WTC11 (cell line): Measurements from ENCODE around the gene RWDD4. TPM values are rescaled to one million over a fixed set of nuclear protein-coding genes. Genes with fewer than 3 reads are reported as not detected.

Experiments
- ATAC-seq: fragments of 200-7000 bp; cut with Tn5 transposase; 2 replicates; pipeline ENCODE4 v1.10.0; 2021; ENCODE audit warnings: mild to moderate bottlenecking, moderate library complexity
- CTCF ChIA-PET: fragments of 300-600 bp; sonication (Branson Sonifier 250); formaldehyde crosslinking; loops from one replicate; lab custom pipeline; 2021; ENCODE audit warnings: antibody characterized with exemption; lab: Charles Lee
- POLR2A ChIA-PET: fragments of 350-600 bp; sonication (Branson Sonifier 250); formaldehyde crosslinking; loops from one replicate; lab custom pipeline; 2021; ENCODE audit warnings: antibody characterized with exemption; lab: Charles Lee
- DNase-seq: peaks from one replicate; pipeline ENCODE4 v3.0.0; 2021; ENCODE audit warnings: low spot score
- H3K27ac Mint-ChIP-seq: 2 replicates; pipeline ENCODE4 v1.8.0; 2021; ENCODE audit warnings: mixed read lengths
- H3K27me3 Mint-ChIP-seq: 2 replicates; pipeline ENCODE4 v1.8.0; 2021; ENCODE audit warnings: low read depth, mild to moderate bottlenecking, moderate library complexity, mixed read lengths
- H3K36me3 Mint-ChIP-seq: 2 replicates; pipeline ENCODE4 v1.8.0; 2021; ENCODE audit warnings: mixed read lengths
- H3K4me1 Mint-ChIP-seq: 2 replicates; pipeline ENCODE4 v1.8.0; 2022; ENCODE audit warnings: mixed read lengths
- H3K4me3 Mint-ChIP-seq: 2 replicates; pipeline ENCODE4 v1.8.0; 2021; ENCODE audit warnings: mild to moderate bottlenecking, moderate library complexity, mixed read lengths
- H3K9me3 Mint-ChIP-seq: 2 replicates; pipeline ENCODE4 v1.8.0; 2021; ENCODE audit warnings: mixed read lengths
- EMX1 ChIP-seq: fragments of 250-450 bp; sonication (Bioruptor Pico); IDR thresholded peaks from 2 replicates; pipeline ENCODE4 v1.8.0; 2021; ENCODE audit warnings: mild to moderate bottlenecking
- ESRRA ChIP-seq: sonication (generic); formaldehyde crosslinking; IDR thresholded peaks from 2 replicates; pipeline ENCODE4 v1.8.1; 2022; ENCODE audit warnings: mild to moderate bottlenecking, missing genetic modification reagents, borderline replicate concordance
- ETV6 ChIP-seq: sonication (generic); formaldehyde crosslinking; IDR thresholded peaks from 2 replicates; pipeline ENCODE4 v1.8.1; 2022; ENCODE audit warnings: mild to moderate bottlenecking, missing genetic modification reagents
- FOXP1 ChIP-seq: sonication (generic); formaldehyde crosslinking; IDR thresholded peaks from 2 replicates; pipeline ENCODE4 v1.8.0; 2022; ENCODE audit warnings: missing genetic modification reagents, mild to moderate bottlenecking, moderate library complexity, borderline replicate concordance
- PRRX2 ChIP-seq: fragments of 250-450 bp; sonication (Bioruptor Pico); IDR thresholded peaks from 2 replicates; pipeline ENCODE4 v1.8.0; 2021; ENCODE audit warnings: mild to moderate bottlenecking
- TEAD1 ChIP-seq: sonication (generic); formaldehyde crosslinking; IDR thresholded peaks from 2 replicates; pipeline ENCODE4 v1.8.0; 2022; ENCODE audit warnings: mild to moderate bottlenecking, missing genetic modification reagents
- TEAD4 ChIP-seq: sonication (generic); formaldehyde crosslinking; IDR thresholded peaks from 2 replicates; pipeline ENCODE4 v1.8.0; 2022; ENCODE audit warnings: mild to moderate bottlenecking, missing genetic modification reagents
- ZNF138 ChIP-seq: sonication (generic); formaldehyde crosslinking; conservative IDR thresholded peaks from 2 replicates; pipeline ENCODE4 v1.8.1; 2022; ENCODE audit warnings: mild to moderate bottlenecking, moderate library complexity, missing genetic modification reagents
- ZNF219 ChIP-seq: sonication (generic); formaldehyde crosslinking; IDR thresholded peaks from 2 replicates; pipeline ENCODE4 v1.8.0; 2023; ENCODE audit warnings: missing genetic modification reagents, mild to moderate bottlenecking, borderline replicate concordance
- ZNF232 ChIP-seq: sonication (generic); formaldehyde crosslinking; IDR thresholded peaks from 2 replicates; pipeline ENCODE4 v1.8.0; 2022; ENCODE audit warnings: mild to moderate bottlenecking, missing genetic modification reagents
- ZNF396 ChIP-seq: fragments of 250-450 bp; sonication (Bioruptor Pico); IDR thresholded peaks from 2 replicates; pipeline ENCODE4 v1.8.0; 2021; ENCODE audit warnings: mild to moderate bottlenecking, moderate library complexity, borderline replicate concordance
- total RNA-seq: library from RNA; stranded (reverse); gene quantifications from 3 replicates; pipeline ENCODE4 v1.2.3, GENCODE V29; 2021
- TF ChIP-seq, protein P1 (sequence below): sonication (generic); formaldehyde crosslinking; IDR thresholded peaks from 2 replicates; pipeline ENCODE4 v1.8.1; 2023; ENCODE audit warnings: mild to moderate bottlenecking, missing genetic modification reagents
- TF ChIP-seq, protein P2 (sequence below): sonication (generic); formaldehyde crosslinking; IDR thresholded peaks from 2 replicates; pipeline ENCODE4 v1.8.0; 2022; ENCODE audit warnings: missing genetic modification reagents
- TF ChIP-seq, protein P3 (sequence below): fragments of 250-450 bp; sonication (Bioruptor Pico); IDR thresholded peaks from 2 replicates; pipeline ENCODE4 v1.8.0; 2021; ENCODE audit warnings: mild to moderate bottlenecking
- TF ChIP-seq, protein P4 (sequence below): sonication (generic); formaldehyde crosslinking; conservative IDR thresholded peaks from 2 replicates; pipeline ENCODE4 v1.8.1; 2023; ENCODE audit warnings: mild to moderate bottlenecking, low read depth, missing genetic modification reagents, moderate library complexity
- TF ChIP-seq, protein P5 (sequence below): sonication (generic); formaldehyde crosslinking; IDR thresholded peaks from 2 replicates; pipeline ENCODE4 v1.8.0; 2023; ENCODE audit warnings: missing genetic modification reagents, mild to moderate bottlenecking, borderline replicate concordance
- TF ChIP-seq, protein P6 (sequence below): sonication (generic); formaldehyde crosslinking; IDR thresholded peaks from 2 replicates; pipeline ENCODE4 v1.8.0; 2022; ENCODE audit warnings: mild to moderate bottlenecking, missing genetic modification reagents
- TF ChIP-seq, protein P7 (sequence below): sonication (generic); formaldehyde crosslinking; IDR thresholded peaks from 2 replicates; pipeline ENCODE4 v1.8.1; 2023; ENCODE audit warnings: mild to moderate bottlenecking, missing genetic modification reagents, moderate library complexity
- TF ChIP-seq, protein P8 (sequence below): sonication (generic); formaldehyde crosslinking; IDR thresholded peaks from 2 replicates; pipeline ENCODE4 v1.8.0; 2022; ENCODE audit warnings: mild to moderate bottlenecking, missing genetic modification reagents
- TF ChIP-seq, protein P9 (sequence below): sonication (generic); formaldehyde crosslinking; IDR thresholded peaks from 2 replicates; pipeline ENCODE4 v1.8.1; 2022; ENCODE audit warnings: low read depth, mild to moderate bottlenecking, moderate library complexity, missing genetic modification reagents, borderline replicate concordance

The RWDD4 gene
- total RNA-seq, 1 experiment from 2014 or later, result 17.8 TPM

DNA sequence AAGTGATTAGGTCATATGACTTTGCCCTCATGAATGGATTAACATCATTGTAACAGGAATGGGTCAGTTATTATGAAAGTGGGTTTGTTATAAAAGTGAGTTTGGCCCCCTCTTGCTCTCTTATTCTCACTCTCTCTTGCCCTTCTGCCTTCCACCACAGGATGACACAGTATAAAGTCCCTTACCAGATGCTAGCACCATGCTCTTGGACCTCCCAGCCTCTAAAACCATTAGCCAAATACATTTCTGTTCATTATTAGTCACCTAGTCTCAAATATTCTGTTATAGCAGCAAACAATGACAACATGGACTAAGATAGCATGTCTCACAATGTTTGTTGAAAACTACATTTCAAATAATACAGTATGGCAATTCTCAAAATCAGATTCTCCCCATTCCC lies 59.7 kb downstream of the RWDD4 start (continued):
- TF ChIP-seq, protein P1, sequence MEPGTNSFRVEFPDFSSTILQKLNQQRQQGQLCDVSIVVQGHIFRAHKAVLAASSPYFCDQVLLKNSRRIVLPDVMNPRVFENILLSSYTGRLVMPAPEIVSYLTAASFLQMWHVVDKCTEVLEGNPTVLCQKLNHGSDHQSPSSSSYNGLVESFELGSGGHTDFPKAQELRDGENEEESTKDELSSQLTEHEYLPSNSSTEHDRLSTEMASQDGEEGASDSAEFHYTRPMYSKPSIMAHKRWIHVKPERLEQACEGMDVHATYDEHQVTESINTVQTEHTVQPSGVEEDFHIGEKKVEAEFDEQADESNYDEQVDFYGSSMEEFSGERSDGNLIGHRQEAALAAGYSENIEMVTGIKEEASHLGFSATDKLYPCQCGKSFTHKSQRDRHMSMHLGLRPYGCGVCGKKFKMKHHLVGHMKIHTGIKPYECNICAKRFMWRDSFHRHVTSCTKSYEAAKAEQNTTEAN (CRISPR knock-in tag), result no peak
- TF ChIP-seq ZNF396, result no peak
- no peak for TF ChIP-seq ESRRA (CRISPR knock-in tag)
- TF ChIP-seq ETV6 (CRISPR knock-in tag), result no peak
- TF ChIP-seq ZNF138 (CRISPR knock-in tag), result no peak
- TF ChIP-seq, protein P2, sequence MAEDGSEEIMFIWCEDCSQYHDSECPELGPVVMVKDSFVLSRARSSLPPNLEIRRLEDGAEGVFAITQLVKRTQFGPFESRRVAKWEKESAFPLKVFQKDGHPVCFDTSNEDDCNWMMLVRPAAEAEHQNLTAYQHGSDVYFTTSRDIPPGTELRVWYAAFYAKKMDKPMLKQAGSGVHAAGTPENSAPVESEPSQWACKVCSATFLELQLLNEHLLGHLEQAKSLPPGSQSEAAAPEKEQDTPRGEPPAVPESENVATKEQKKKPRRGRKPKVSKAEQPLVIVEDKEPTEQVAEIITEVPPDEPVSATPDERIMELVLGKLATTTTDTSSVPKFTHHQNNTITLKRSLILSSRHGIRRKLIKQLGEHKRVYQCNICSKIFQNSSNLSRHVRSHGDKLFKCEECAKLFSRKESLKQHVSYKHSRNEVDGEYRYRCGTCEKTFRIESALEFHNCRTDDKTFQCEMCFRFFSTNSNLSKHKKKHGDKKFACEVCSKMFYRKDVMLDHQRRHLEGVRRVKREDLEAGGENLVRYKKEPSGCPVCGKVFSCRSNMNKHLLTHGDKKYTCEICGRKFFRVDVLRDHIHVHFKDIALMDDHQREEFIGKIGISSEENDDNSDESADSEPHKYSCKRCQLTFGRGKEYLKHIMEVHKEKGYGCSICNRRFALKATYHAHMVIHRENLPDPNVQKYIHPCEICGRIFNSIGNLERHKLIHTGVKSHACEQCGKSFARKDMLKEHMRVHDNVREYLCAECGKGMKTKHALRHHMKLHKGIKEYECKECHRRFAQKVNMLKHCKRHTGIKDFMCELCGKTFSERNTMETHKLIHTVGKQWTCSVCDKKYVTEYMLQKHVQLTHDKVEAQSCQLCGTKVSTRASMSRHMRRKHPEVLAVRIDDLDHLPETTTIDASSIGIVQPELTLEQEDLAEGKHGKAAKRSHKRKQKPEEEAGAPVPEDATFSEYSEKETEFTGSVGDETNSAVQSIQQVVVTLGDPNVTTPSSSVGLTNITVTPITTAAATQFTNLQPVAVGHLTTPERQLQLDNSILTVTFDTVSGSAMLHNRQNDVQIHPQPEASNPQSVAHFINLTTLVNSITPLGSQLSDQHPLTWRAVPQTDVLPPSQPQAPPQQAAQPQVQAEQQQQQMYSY (CRISPR knock-in tag), result no peak
- no peak for TF ChIP-seq TEAD4
- TF ChIP-seq, protein P3, sequence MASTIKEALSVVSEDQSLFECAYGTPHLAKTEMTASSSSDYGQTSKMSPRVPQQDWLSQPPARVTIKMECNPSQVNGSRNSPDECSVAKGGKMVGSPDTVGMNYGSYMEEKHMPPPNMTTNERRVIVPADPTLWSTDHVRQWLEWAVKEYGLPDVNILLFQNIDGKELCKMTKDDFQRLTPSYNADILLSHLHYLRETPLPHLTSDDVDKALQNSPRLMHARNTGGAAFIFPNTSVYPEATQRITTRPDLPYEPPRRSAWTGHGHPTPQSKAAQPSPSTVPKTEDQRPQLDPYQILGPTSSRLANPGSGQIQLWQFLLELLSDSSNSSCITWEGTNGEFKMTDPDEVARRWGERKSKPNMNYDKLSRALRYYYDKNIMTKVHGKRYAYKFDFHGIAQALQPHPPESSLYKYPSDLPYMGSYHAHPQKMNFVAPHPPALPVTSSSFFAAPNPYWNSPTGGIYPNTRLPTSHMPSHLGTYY, result no peak
- TF ChIP-seq, protein P4, sequence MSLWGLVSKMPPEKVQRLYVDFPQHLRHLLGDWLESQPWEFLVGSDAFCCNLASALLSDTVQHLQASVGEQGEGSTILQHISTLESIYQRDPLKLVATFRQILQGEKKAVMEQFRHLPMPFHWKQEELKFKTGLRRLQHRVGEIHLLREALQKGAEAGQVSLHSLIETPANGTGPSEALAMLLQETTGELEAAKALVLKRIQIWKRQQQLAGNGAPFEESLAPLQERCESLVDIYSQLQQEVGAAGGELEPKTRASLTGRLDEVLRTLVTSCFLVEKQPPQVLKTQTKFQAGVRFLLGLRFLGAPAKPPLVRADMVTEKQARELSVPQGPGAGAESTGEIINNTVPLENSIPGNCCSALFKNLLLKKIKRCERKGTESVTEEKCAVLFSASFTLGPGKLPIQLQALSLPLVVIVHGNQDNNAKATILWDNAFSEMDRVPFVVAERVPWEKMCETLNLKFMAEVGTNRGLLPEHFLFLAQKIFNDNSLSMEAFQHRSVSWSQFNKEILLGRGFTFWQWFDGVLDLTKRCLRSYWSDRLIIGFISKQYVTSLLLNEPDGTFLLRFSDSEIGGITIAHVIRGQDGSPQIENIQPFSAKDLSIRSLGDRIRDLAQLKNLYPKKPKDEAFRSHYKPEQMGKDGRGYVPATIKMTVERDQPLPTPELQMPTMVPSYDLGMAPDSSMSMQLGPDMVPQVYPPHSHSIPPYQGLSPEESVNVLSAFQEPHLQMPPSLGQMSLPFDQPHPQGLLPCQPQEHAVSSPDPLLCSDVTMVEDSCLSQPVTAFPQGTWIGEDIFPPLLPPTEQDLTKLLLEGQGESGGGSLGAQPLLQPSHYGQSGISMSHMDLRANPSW (CRISPR knock-in tag), result no peak
- TF ChIP-seq, protein P5, sequence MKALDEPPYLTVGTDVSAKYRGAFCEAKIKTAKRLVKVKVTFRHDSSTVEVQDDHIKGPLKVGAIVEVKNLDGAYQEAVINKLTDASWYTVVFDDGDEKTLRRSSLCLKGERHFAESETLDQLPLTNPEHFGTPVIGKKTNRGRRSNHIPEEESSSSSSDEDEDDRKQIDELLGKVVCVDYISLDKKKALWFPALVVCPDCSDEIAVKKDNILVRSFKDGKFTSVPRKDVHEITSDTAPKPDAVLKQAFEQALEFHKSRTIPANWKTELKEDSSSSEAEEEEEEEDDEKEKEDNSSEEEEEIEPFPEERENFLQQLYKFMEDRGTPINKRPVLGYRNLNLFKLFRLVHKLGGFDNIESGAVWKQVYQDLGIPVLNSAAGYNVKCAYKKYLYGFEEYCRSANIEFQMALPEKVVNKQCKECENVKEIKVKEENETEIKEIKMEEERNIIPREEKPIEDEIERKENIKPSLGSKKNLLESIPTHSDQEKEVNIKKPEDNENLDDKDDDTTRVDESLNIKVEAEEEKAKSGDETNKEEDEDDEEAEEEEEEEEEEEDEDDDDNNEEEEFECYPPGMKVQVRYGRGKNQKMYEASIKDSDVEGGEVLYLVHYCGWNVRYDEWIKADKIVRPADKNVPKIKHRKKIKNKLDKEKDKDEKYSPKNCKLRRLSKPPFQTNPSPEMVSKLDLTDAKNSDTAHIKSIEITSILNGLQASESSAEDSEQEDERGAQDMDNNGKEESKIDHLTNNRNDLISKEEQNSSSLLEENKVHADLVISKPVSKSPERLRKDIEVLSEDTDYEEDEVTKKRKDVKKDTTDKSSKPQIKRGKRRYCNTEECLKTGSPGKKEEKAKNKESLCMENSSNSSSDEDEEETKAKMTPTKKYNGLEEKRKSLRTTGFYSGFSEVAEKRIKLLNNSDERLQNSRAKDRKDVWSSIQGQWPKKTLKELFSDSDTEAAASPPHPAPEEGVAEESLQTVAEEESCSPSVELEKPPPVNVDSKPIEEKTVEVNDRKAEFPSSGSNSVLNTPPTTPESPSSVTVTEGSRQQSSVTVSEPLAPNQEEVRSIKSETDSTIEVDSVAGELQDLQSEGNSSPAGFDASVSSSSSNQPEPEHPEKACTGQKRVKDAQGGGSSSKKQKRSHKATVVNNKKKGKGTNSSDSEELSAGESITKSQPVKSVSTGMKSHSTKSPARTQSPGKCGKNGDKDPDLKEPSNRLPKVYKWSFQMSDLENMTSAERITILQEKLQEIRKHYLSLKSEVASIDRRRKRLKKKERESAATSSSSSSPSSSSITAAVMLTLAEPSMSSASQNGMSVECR, result no peak
- TF ChIP-seq, all 79 proteins: peak for 0

DNA sequence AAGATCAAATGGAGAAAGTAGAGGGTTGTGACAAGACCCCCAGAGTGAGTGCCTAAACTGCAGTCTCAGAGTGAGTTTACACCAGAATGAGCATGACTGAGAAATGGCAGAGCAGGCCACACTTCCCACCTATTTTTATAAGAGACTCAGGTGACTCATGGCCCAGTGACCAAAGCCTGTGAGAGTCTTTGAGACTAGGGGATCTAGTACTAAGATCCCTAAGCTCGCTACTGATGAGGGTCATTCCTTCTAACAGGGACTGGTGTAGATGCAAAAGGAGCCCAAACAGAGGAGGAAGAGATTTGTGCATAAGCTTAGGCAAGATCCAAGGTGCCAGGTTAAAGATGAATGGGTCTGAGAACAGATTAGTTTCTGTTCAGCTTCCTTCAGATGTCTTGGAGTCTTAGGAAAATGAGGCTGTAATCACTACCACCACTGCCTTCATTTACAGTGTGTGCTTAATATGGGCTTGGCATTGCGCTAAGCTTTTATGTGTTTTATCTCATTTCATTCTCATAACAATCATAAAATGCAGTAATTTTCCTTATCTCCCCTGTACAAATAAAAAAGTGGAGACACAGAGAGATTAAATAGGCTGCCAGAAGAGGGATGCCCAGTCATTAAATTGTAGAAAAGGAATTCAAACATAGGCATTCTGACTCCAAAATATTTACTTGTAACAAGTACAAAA lies 62.8 kb downstream of the RWDD4 start:
- Mint-ChIP-seq H3K4me3 (no peak overlapping the region), H3K36me3 (no peaks in the 10 kb centered on the region), H3K27me3 (no peaks in the 10 kb centered on the region), H3K4me1 (no peaks in the 10 kb centered on the region), H3K9me3 (peaks cover 5% of the 10 kb centered on the region), H3K27ac (no peak overlapping the region)
- no peak for DNase-seq
- no peak for ATAC-seq
- ChIA-PET POLR2A (no interaction called here), CTCF (interaction anchor here (0.9 kb wide), 1 partner anchor 92 kb away, joined by 3 read pairs; no protein-coding TSS in a partner anchor)
- TF ChIP-seq PRRX2 (CRISPR knock-in tag) (no peak), TEAD1 (CRISPR knock-in tag) (no peak), FOXP1 (no peak), ZNF219 (CRISPR knock-in tag) (no peak), ZNF232 (CRISPR knock-in tag) (no peak), EMX1 (CRISPR knock-in tag) (no peak)
- TF ChIP-seq, protein P6, sequence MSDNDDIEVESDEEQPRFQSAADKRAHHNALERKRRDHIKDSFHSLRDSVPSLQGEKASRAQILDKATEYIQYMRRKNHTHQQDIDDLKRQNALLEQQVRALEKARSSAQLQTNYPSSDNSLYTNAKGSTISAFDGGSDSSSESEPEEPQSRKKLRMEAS (CRISPR knock-in tag), result no peak
- TF ChIP-seq, protein P7, sequence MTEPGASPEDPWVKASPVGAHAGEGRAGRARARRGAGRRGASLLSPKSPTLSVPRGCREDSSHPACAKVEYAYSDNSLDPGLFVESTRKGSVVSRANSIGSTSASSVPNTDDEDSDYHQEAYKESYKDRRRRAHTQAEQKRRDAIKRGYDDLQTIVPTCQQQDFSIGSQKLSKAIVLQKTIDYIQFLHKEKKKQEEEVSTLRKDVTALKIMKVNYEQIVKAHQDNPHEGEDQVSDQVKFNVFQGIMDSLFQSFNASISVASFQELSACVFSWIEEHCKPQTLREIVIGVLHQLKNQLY (CRISPR knock-in tag), result no peak
- TF ChIP-seq, protein P8, sequence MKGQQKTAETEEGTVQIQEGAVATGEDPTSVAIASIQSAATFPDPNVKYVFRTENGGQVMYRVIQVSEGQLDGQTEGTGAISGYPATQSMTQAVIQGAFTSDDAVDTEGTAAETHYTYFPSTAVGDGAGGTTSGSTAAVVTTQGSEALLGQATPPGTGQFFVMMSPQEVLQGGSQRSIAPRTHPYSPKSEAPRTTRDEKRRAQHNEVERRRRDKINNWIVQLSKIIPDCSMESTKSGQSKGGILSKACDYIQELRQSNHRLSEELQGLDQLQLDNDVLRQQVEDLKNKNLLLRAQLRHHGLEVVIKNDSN (CRISPR knock-in tag), result no peak
- TF ChIP-seq, protein P9, sequence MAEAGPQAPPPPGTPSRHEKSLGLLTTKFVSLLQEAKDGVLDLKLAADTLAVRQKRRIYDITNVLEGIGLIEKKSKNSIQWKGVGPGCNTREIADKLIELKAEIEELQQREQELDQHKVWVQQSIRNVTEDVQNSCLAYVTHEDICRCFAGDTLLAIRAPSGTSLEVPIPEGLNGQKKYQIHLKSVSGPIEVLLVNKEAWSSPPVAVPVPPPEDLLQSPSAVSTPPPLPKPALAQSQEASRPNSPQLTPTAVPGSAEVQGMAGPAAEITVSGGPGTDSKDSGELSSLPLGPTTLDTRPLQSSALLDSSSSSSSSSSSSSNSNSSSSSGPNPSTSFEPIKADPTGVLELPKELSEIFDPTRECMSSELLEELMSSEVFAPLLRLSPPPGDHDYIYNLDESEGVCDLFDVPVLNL (CRISPR knock-in tag), result no peak
